Neural progenitor cell (in vitro differentiated cells): ENCODE data around the gene OTX2. TPM values are rescaled to one million over a fixed set of nuclear protein-coding genes. Genes with fewer than 3 reads are reported as not detected.

Experiments used
- DNase-seq: peaks from one replicate; pipeline ENCODE4 v3.0.0-alpha.2; 2016; ENCODE audit warnings: low spot score
- H2AFZ ChIP-seq: fragments of 200-600 bp; sonication (generic); replicated peaks from 2 replicates; pipeline ENCODE4 v1.6.1; 2016; ENCODE audit warnings: antibody characterized with exemption
- H3F3A ChIP-seq: fragments of 200-600 bp; sonication (generic); 2 replicates; pipeline ENCODE4 v1.6.1; 2016; ENCODE audit warnings: antibody characterized with exemption, low read depth
- H3K27ac ChIP-seq: fragments of 200-600 bp; sonication (generic); 2 replicates; pipeline ENCODE4 v1.5.1; 2016; ENCODE audit warnings: mild to moderate bottlenecking
- H3K27me3 ChIP-seq: fragments of 200-600 bp; sonication (generic); 2 replicates; pipeline ENCODE4 v1.6.1; 2016; ENCODE audit warnings: mild to moderate bottlenecking, moderate library complexity
- H3K36me3 ChIP-seq: fragments of 200-600 bp; sonication (generic); 2 replicates; pipeline ENCODE4 v1.5.1; 2016
- H3K4me1 ChIP-seq: fragments of 200-600 bp; sonication (generic); 2 replicates; pipeline ENCODE4 v1.6.1; 2016; ENCODE audit warnings: mixed run types
- H3K4me2 ChIP-seq: fragments of 200-600 bp; sonication (generic); 2 replicates; pipeline ENCODE4 v1.6.1; 2016
- H3K4me3 ChIP-seq: fragments of 200-600 bp; sonication (generic); 2 replicates; pipeline ENCODE4 v1.5.1; 2016
- H3K79me2 ChIP-seq: fragments of 200-600 bp; sonication (generic); 2 replicates; pipeline ENCODE4 v1.6.1; 2016; ENCODE audit warnings: low read depth
- H3K9ac ChIP-seq: fragments of 200-600 bp; sonication (generic); 2 replicates; pipeline ENCODE4 v1.6.1; 2016
- H3K9me3 ChIP-seq: fragments of 200-600 bp; sonication (generic); 2 replicates; pipeline ENCODE4 v1.5.1; 2016; ENCODE audit warnings: low read depth
- H4K20me1 ChIP-seq: fragments of 200-600 bp; sonication (generic); 2 replicates; pipeline ENCODE4 v1.6.1; 2016; ENCODE audit warnings: low read depth
- H3K27ac Mint-ChIP-seq: 3 replicates; pipeline ENCODE4 v1.8.0; 2021; ENCODE audit warnings: mixed read lengths
- H3K27me3 Mint-ChIP-seq: 2 replicates; pipeline ENCODE4 v1.8.0; 2022; ENCODE audit warnings: low read depth, mild to moderate bottlenecking, inconsistent platforms, moderate library complexity, mixed read lengths; ENCODE audit not compliant: insufficient read depth
- H3K36me3 Mint-ChIP-seq: 3 replicates; pipeline ENCODE4 v1.8.0; 2021; ENCODE audit warnings: mixed read lengths
- H3K4me1 Mint-ChIP-seq: 3 replicates; pipeline ENCODE4 v1.8.0; 2021; ENCODE audit warnings: mixed read lengths
- H3K4me3 Mint-ChIP-seq: 3 replicates; pipeline ENCODE4 v1.8.0; 2021; ENCODE audit warnings: mild to moderate bottlenecking, moderate library complexity, mixed read lengths
- H3K9me3 Mint-ChIP-seq: 3 replicates; pipeline ENCODE4 v1.8.0; 2020; ENCODE audit warnings: mixed read lengths
- EZH2 ChIP-seq: fragments of 200-600 bp; sonication (generic); IDR thresholded peaks from 2 replicates; pipeline ENCODE4 v1.6.1; 2017; ENCODE audit warnings: antibody characterized with exemption, mild to moderate bottlenecking, moderate library complexity
- EZH2phosphoT487 ChIP-seq: fragments of 200-600 bp; sonication (generic); IDR thresholded peaks from 2 replicates; pipeline ENCODE4 v1.6.1; 2017; ENCODE audit warnings: antibody characterized with exemption
- total RNA-seq: library from RNA; depleted of rRNA; stranded (reverse); fragments of >200 nt; gene quantifications from 2 replicates; pipeline ENCODE4 v1.2.3, GENCODE V29; 2015; ENCODE audit warnings: low replicate concordance
- TF ChIP-seq, protein P1 (sequence below): fragments of 200-600 bp; sonication (generic); IDR thresholded peaks from 2 replicates; pipeline ENCODE4 v1.5.1; 2017; ENCODE audit warnings: antibody characterized with exemption, mild to moderate bottlenecking

Gene OTX2
- 453 and 513 TPM in 2 replicates for total RNA-seq

DNA sequence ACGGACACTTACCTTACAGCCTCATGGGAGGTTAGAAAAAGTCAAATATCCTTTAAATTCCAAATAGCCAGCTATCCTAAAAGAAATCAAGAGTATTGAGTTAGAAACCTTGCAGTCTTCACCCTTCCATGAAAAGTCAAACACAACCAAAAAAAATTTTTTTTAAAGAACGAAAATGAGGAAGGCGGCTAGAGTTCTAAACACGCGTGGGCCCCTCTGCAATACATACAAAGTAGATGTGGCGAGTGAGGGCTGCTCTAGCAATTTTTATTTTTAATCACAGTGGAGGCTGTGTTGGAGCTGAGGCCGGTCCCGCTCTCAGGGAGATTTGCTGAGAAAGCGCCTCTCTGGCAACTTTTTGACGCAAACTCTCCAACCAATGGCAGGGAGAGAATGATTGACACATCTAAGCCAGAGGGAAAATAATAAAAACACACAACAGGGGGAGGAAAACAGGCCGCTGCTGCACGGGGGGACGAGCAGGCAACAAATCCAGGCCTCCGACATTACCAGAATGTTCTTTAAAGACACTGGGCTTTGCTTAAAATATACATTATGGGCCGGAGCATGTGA, at the start of gene OTX2:
Gene OTX2 (minus strand): TSS at position 333 of the 573 bp plus-strand sequence. CDS start 5,023 bp downstream, outside the sequence.
- peaks cover 49% of the 10 kb centered on the region for H4K20me1 ChIP-seq
- peak within 1 kb of the TSS; percentile 74 for H3K9ac ChIP-seq
- H3K36me3 Mint-ChIP-seq = peaks cover 37% of the 10 kb centered on the region
- TF ChIP-seq EZH2 = no peak
- TF ChIP-seq EZH2phosphoT487 = no peak
- TF ChIP-seq, protein P1, sequence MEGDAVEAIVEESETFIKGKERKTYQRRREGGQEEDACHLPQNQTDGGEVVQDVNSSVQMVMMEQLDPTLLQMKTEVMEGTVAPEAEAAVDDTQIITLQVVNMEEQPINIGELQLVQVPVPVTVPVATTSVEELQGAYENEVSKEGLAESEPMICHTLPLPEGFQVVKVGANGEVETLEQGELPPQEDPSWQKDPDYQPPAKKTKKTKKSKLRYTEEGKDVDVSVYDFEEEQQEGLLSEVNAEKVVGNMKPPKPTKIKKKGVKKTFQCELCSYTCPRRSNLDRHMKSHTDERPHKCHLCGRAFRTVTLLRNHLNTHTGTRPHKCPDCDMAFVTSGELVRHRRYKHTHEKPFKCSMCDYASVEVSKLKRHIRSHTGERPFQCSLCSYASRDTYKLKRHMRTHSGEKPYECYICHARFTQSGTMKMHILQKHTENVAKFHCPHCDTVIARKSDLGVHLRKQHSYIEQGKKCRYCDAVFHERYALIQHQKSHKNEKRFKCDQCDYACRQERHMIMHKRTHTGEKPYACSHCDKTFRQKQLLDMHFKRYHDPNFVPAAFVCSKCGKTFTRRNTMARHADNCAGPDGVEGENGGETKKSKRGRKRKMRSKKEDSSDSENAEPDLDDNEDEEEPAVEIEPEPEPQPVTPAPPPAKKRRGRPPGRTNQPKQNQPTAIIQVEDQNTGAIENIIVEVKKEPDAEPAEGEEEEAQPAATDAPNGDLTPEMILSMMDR = no peak
- no peaks in the 10 kb centered on the region for H3K9me3 ChIP-seq
- peak within 1 kb of the TSS; percentile 96 for H3K27ac ChIP-seq
- peaks cover 99% of the 10 kb centered on the region for H3K79me2 ChIP-seq
- peaks cover 12% of the 10 kb centered on the region for H3K36me3 ChIP-seq
- H3K27me3 Mint-ChIP-seq = peaks cover 68% of the 10 kb centered on the region
- peak; percentile 84 for DNase-seq
- no peak within 1 kb of the TSS for H2AFZ ChIP-seq
- H3K4me3 Mint-ChIP-seq = peak within 1 kb of the TSS; percentile 98
- no peaks in the 10 kb centered on the region for H3K9me3 Mint-ChIP-seq
- peaks cover 40% of the 10 kb centered on the region for H3K4me1 Mint-ChIP-seq
- peak within 1 kb of the TSS; percentile 97 for H3K4me2 ChIP-seq
- peak within 1 kb of the TSS; percentile 98 for H3K4me3 ChIP-seq
- peak within 1 kb of the TSS; percentile 88 for H3K27ac Mint-ChIP-seq
- peaks cover 88% of the 10 kb centered on the region for H3F3A ChIP-seq
- peaks cover 47% of the 10 kb centered on the region for H3K4me1 ChIP-seq
- peaks cover 13% of the 10 kb centered on the region for H3K27me3 ChIP-seq

DNA sequence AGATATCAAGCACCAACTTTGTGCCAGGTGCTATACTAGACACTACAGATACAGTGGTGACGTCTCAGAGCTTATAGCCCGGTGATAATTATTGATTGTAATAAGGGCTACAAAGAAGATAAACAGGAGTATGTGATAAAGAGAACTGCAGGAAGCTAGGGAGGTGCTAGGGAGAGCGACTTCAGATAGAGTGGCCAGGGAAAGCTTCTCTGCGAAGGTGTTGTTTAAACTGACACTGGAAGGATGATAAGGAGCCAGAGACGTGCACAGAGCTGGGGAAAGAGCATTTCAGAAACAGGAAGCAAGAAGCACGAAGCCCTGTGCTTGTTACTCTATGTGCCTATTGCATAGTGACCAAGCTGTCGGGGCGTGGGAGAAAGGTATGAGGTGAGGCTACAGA, 48.1 kb upstream of the OTX2 start:
- H3K27ac Mint-ChIP-seq = peak overlapping the region; percentile 84
- peaks cover 71% of the 10 kb centered on the region for H3K4me1 Mint-ChIP-seq
- H3K36me3 Mint-ChIP-seq = no peaks in the 10 kb centered on the region

DNA sequence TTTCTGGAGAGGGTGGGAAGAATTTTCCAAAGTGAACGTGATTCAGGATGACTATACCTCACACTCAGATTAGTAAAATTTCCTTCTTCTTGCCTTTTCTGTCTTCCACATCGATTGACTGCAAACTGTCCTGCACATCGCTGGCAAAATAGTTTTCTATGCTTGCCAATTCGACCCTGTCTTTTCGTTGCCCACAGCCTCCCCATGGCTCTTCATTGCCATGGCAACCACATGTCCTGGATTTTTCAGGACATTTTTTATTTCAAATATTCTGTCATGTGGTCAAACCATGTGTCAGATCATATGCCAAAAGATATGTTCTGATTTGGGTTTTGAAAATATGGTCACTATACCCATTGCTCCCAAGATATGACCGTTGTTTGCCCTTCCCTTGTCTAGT, 46.9 kb upstream of the OTX2 start:
- Mint-ChIP-seq H3K27me3 (peaks cover 8% of the 10 kb centered on the region), H3K27ac (peak overlapping the region; percentile 81), H3K9me3 (no peaks in the 10 kb centered on the region), H3K4me3 (peak overlapping the region; percentile 55), H3K36me3 (no peaks in the 10 kb centered on the region), H3K4me1 (peaks cover 61% of the 10 kb centered on the region)
- H4K20me1 ChIP-seq = no peaks in the 10 kb centered on the region
- H3K79me2 ChIP-seq = peaks cover 4% of the 10 kb centered on the region
- TF ChIP-seq EZH2phosphoT487 = no peak
- TF ChIP-seq EZH2 = no peak
- no peak overlapping the region for H3K9ac ChIP-seq
- no peaks in the 10 kb centered on the region for H3K36me3 ChIP-seq
- peaks cover 63% of the 10 kb centered on the region for H3K4me1 ChIP-seq
- no peak for DNase-seq
- H3K27ac ChIP-seq = peak overlapping the region; percentile 86
- no peaks in the 10 kb centered on the region for H3K9me3 ChIP-seq
- H3K4me3 ChIP-seq = no peak overlapping the region
- H3K4me2 ChIP-seq = peak overlapping the region; percentile 75
- no peak overlapping the region for H2AFZ ChIP-seq
- H3K27me3 ChIP-seq = no peaks in the 10 kb centered on the region
- H3F3A ChIP-seq = peaks cover 51% of the 10 kb centered on the region

More for the DNA sequence above, 48.1 kb upstream of the OTX2 start:
- peaks cover 51% of the 10 kb centered on the region for H3F3A ChIP-seq
- H3K9me3 ChIP-seq = no peaks in the 10 kb centered on the region
- Mint-ChIP-seq H3K9me3 (no peaks in the 10 kb centered on the region), H3K4me3 (no peak overlapping the region), H3K27me3 (peaks cover 7% of the 10 kb centered on the region)
- peak overlapping the region; percentile 66 for H2AFZ ChIP-seq
- TF ChIP-seq EZH2phosphoT487 = no peak
- TF ChIP-seq EZH2 = no peak
- TF ChIP-seq, protein P1 = no peak
- H3K27ac ChIP-seq = no peak overlapping the region
- H3K27me3 ChIP-seq = no peaks in the 10 kb centered on the region
- H3K4me3 ChIP-seq = no peak overlapping the region
- H3K9ac ChIP-seq = no peak overlapping the region
- peaks cover 4% of the 10 kb centered on the region for H3K79me2 ChIP-seq
- H4K20me1 ChIP-seq = no peaks in the 10 kb centered on the region
- H3K4me1 ChIP-seq = peaks cover 71% of the 10 kb centered on the region
- no peak for DNase-seq
- H3K36me3 ChIP-seq = no peaks in the 10 kb centered on the region
- peak overlapping the region; percentile 12 for H3K4me2 ChIP-seq

GRCh38 chr14:56855891-56856461, 45.7 kb upstream of the OTX2 start:
- no peaks in the 10 kb centered on the region for H3K27me3 ChIP-seq
- Mint-ChIP-seq H3K9me3 (no peaks in the 10 kb centered on the region), H3K27me3 (peaks cover 15% of the 10 kb centered on the region), H3K27ac (peak overlapping the region; percentile 97), H3K4me1 (peaks cover 58% of the 10 kb centered on the region), H3K36me3 (no peaks in the 10 kb centered on the region), H3K4me3 (peak overlapping the region; percentile 84)
- H3F3A ChIP-seq = peaks cover 47% of the 10 kb centered on the region
- H3K27ac ChIP-seq = peak overlapping the region; percentile 86
- H3K4me3 ChIP-seq = peak overlapping the region; percentile 39
- H3K9ac ChIP-seq = no peak overlapping the region
- TF ChIP-seq EZH2phosphoT487 (peak; percentile 47), EZH2 (peak; percentile 34)
- TF ChIP-seq, protein P1 = no peak
- peak; percentile 90 for DNase-seq
- no peak overlapping the region for H2AFZ ChIP-seq
- peaks cover 4% of the 10 kb centered on the region for H3K79me2 ChIP-seq
- H3K9me3 ChIP-seq = no peaks in the 10 kb centered on the region
- H3K4me2 ChIP-seq = peak overlapping the region; percentile 75
- H3K4me1 ChIP-seq = peaks cover 59% of the 10 kb centered on the region
- no peaks in the 10 kb centered on the region for H4K20me1 ChIP-seq
- no peaks in the 10 kb centered on the region for H3K36me3 ChIP-seq
